Panc1 (cell line): ENCODE data around the gene TAGLN.
"Not testable (repeated sequence)": the region's sequence is repeated elsewhere in the genome, so short reads cannot be mapped to it uniquely, and the experiment has no call there.

Source experiments
- POLR2AphosphoS5 ChIP-seq: IDR thresholded peaks from 2 replicates; pipeline ENCODE4 v1.6.1; 2012; ENCODE audit warnings: mild to moderate bottlenecking, low read depth, low read length, moderate library complexity
- SIN3A ChIP-seq: IDR thresholded peaks from 2 replicates; pipeline ENCODE4 v1.6.1; 2012; ENCODE audit warnings: low read depth, mild to moderate bottlenecking, low read length, moderate library complexity, borderline replicate concordance; ENCODE audit not compliant: insufficient read depth
- TF ChIP-seq, protein P1 (sequence below): fragments of 450-650 bp; IDR thresholded peaks from 2 replicates; pipeline ENCODE4 v1.5.1; 2017; ENCODE audit warnings: mild to moderate bottlenecking

DNA sequence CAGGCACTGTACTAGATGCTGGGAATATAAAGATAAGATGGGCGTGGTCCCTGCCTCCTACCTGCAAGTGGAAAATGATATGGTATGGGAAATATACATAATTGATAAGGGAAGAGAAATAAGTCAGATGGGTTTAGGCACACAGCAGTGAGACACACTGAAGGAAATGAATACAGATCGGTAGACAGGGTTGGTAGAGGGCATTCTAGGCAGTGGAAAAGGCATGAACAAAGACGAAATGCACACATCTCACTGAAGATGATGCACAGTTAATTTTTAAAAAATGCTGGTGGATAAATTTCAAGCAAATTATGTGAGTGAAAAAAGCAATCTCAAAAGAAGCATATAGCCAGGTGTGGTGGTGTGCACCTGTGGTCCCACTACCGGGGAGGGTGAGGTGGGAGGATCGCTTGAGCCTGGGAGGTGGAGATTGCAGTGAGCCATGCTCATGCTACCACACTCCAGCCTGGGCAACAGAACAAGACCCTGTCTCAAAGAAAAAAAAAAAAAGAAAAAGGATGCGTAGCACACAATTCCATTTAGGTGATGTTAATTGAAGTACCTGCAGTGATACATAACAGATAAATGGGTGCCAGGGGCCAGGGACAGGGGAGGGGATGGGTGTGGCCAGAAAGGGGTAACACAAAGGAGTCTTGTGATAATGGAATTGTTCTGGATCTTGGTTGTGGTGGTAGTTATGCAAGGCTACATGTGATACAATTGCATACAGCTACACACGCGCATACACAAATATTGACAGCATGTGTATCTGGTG is 10.4 kb downstream of the TAGLN start:
- TF ChIP-seq POLR2AphosphoS5, SIN3A: not testable (repeated sequence)
- TF ChIP-seq, protein P1, sequence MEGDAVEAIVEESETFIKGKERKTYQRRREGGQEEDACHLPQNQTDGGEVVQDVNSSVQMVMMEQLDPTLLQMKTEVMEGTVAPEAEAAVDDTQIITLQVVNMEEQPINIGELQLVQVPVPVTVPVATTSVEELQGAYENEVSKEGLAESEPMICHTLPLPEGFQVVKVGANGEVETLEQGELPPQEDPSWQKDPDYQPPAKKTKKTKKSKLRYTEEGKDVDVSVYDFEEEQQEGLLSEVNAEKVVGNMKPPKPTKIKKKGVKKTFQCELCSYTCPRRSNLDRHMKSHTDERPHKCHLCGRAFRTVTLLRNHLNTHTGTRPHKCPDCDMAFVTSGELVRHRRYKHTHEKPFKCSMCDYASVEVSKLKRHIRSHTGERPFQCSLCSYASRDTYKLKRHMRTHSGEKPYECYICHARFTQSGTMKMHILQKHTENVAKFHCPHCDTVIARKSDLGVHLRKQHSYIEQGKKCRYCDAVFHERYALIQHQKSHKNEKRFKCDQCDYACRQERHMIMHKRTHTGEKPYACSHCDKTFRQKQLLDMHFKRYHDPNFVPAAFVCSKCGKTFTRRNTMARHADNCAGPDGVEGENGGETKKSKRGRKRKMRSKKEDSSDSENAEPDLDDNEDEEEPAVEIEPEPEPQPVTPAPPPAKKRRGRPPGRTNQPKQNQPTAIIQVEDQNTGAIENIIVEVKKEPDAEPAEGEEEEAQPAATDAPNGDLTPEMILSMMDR, result not testable (repeated sequence)
